Stimulated activated CD4-positive, alpha-beta T cell treated with anti-CD3 and anti-CD28 coated beads, TNF-alpha, amount 100 ng/mL, for 4 hours (primary cell): ENCODE data around the gene OR1J1.

Experiments used
- DNase-seq, 3 experiments: peaks; one replicate each; pipeline ENCODE4 v3.0.0-alpha.2; 2020; ENCODE audit warnings: low read depth in 3 of 3

OR1J1 gene

GRCh38 chr9:122445155-122445749 lies 32.5 kb downstream of the OR1J1 start:
- DNase-seq, result no peak

DNA sequence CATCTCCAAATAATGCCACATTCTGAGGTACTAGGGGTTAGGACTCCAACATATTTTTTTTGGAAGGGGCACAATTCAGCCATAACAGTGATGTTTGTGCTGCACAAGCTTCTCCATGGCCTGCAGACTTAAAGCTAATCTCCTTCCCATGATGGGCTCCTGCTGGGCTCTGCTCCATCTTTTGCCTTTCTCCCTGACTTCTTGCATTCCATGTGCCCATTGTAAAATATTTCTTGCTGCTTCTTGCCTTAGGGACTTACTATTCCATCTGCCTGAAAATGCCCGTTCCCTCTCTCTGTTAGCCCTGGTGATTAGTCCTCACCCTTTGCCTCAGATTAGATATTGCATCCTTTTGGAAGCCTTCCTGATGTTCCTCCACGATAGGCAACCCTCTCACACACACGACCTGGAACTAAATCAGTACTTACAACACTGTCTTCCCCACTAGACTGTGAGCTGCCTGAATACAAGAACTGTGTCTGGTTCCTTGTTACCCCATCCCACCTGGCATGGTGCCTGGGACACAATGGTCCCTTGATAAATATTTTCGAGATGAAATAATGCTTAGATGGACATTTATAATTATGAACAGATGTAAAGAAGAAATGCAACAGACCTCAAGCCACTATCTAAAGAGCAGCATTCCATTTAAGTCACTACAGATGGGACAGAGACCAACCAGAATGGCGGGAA lies 33.5 kb downstream of the OR1J1 start:
- no peak for DNase-seq

DNA sequence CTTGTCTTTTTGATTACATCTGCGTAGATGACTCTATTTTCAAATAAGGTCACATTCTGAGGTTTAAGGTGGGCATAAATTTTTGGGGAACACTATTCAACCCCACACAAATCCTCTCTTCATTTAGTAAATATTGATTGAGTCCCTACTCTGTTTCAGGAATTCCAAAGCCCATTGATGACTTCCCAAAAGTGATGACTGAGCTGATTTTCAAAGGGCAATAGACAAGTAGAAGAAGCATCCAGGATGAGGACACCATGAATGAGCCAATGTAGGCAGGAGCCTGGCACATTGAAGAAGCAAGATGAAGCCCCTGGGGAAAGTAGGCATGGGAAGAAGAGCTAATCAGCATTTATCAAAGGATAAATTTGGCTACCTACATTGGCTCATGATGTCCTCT lies 35.2 kb downstream of the OR1J1 start:
- DNase-seq, result no peak
